Thoracic aorta (tissue), 2 donors: ENCODE measurements around the gene TNP1. TPM values are rescaled to one million over a fixed set of nuclear protein-coding genes. Genes with fewer than 3 reads are reported as not detected.

Source experiments
- ATAC-seq: fragments of 150-250 bp; one replicate; pipeline ENCODE4 v1.8.0; 2017; ENCODE audit warnings: low read depth; ENCODE audit not compliant: insufficient number of reproducible peaks, low FRiP score
- DNase-seq: peaks from one replicate; pipeline ENCODE4 v3.0.0-alpha.2; 2020; ENCODE audit warnings: low spot score
- H3K27ac ChIP-seq, 2 donors: fragments of 200-600 bp; sonication (generic); 1 replicate in 1 of 2; 2 replicates in 1 of 2; pipeline ENCODE4 v1.5.1; 2016; ENCODE audit warnings: mild to moderate bottlenecking in 2 of 2, moderate library complexity in 2 of 2
- H3K27me3 ChIP-seq: fragments of 200-600 bp; sonication (generic); replicated peaks from 2 replicates; pipeline ENCODE4 v1.6.0; 2016; ENCODE audit warnings: mild to moderate bottlenecking; ENCODE audit not compliant: insufficient read depth
- H3K36me3 ChIP-seq: fragments of 200-600 bp; sonication (generic); one replicate; pipeline ENCODE4 v1.5.1; 2016
- H3K4me1 ChIP-seq, 2 donors: fragments of 200-600 bp; sonication (generic); 1 replicate in 1 of 2; 2 replicates in 1 of 2; pipeline versions ENCODE4 v1.5.1 to v1.6.0; 2016; ENCODE audit warnings: low read depth in 2 of 2, mild to moderate bottlenecking in 1 of 2; ENCODE audit not compliant: control insufficient read depth in 1 of 2
- H3K4me3 ChIP-seq: fragments of 200-600 bp; sonication (generic); 2 replicates; pipeline ENCODE4 v1.5.1; 2016; ENCODE audit warnings: mild to moderate bottlenecking
- H3K9me3 ChIP-seq: fragments of 200-600 bp; sonication (generic); 2 replicates; pipeline ENCODE4 v1.5.1; 2016
- CTCF ChIP-seq: fragments of 200-600 bp; sonication (generic); IDR thresholded peaks from one replicate; pipeline ENCODE4 v1.5.1; 2019; ENCODE audit warnings: antibody characterized with exemption
- total RNA-seq, 2 donors: library from RNA; depleted of rRNA; stranded (reverse); fragments of >200 nt; gene quantifications; one replicate each; pipeline versions ENCODE4 v1.1.0 to v1.2.3, GENCODE V29; 2016

The TNP1 gene
- total RNA-seq, 2 donors from 2014 or later: not detected

- ATAC-seq (no peak), DNase-seq (no peak)
- no peak for TF ChIP-seq CTCF
- no peak overlapping the region for H3K4me3 ChIP-seq
- no peaks in the 10 kb centered on the region for H3K27me3 ChIP-seq
- no peak overlapping the region for H3K27ac ChIP-seq
- no peaks in the 10 kb centered on the region for H3K9me3 ChIP-seq
- no peaks in the 10 kb centered on the region for H3K36me3 ChIP-seq
- no peaks in the 10 kb centered on the region for H3K4me1 ChIP-seq
Measured at GRCh38 chr2:216820709-216821108, 39.2 kb downstream of the TNP1 start.

GRCh38 chr2:216819766-216820165 is 40.1 kb downstream of the TNP1 start:
- Histone ChIP-seq H3K27me3 (no peaks in the 10 kb centered on the region), H3K9me3 (no peaks in the 10 kb centered on the region), H3K36me3 (no peaks in the 10 kb centered on the region), H3K4me1 (no peaks in the 10 kb centered on the region), H3K27ac (no peak overlapping the region), H3K4me3 (no peak overlapping the region)
- DNase-seq (no peak), ATAC-seq (no peak)
- no peak for TF ChIP-seq CTCF

- ATAC-seq (no peak), DNase-seq (no peak)
Measured at GRCh38 chr2:216819055-216819454, 40.8 kb downstream of the TNP1 start.

GRCh38 chr2:216810399-216811160 is 49.3 kb downstream of the TNP1 start:
- Histone ChIP-seq H3K27me3 (no peaks in the 10 kb centered on the region), H3K27ac (no peak overlapping the region), H3K9me3 (no peaks in the 10 kb centered on the region), H3K4me3 (no peak overlapping the region), H3K36me3 (no peaks in the 10 kb centered on the region), H3K4me1 (no peaks in the 10 kb centered on the region)
- no peak for ATAC-seq
- TF ChIP-seq CTCF: no peak
- DNase-seq: no peak

More at GRCh38 chr2:216819055-216819454, 40.8 kb downstream of the TNP1 start:
- no peaks in the 10 kb centered on the region for H3K4me1 ChIP-seq
- no peak overlapping the region for H3K27ac ChIP-seq
- H3K36me3 ChIP-seq: no peaks in the 10 kb centered on the region
- TF ChIP-seq CTCF: no peak
- no peaks in the 10 kb centered on the region for H3K27me3 ChIP-seq
- H3K9me3 ChIP-seq: no peaks in the 10 kb centered on the region
- no peak overlapping the region for H3K4me3 ChIP-seq

Other genes starting within 250 kb of the TNP1 start
- 1,000 to 10,000 TPM in 1 of 2 donors, 100 to 1,000 TPM in 1; 608 to 2,156 TPM for gene IGFBP2, start 226.6 kb downstream of the TNP1 start, total RNA-seq
- 1,000 to 10,000 TPM in 1 of 2 donors, 100 to 1,000 TPM in 1; 482 to 2,105 TPM for gene IGFBP5, start 164.5 kb downstream of the TNP1 start, total RNA-seq